Measurements from ENCODE around the gene DNAH2.

DNA sequence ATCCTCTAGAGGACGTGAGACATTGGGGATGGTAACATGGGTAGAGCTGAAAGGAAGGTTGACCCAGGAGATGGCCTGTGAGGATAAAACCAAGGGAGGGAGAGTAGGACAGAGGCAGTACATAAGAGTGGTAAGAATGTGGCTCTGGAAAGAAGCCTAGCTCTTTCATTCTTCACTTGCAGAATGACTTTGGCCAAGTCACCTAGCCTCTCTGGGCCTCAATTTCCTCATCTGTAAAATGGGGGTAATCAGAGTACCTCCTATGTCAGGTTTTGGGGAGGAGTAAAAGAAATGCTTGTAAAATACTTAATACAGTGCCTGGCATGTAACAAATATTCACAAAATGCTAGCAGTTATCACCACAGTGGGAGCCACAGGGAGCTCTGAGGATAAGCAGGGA, 123.3 kb downstream of the DNAH2 start:
- no peak for TF ChIP-seq CTCF (IDR thresholded peaks at IDR 0.05 in 8 of 11, conservative IDR thresholded peaks at IDR 0.05 in 3 of 11)
- no peak for TF ChIP-seq POLR2A (IDR thresholded peaks at IDR 0.05)
